ENCODE results near the gene ARID1B.

- TF ChIP-seq EP300 (IDR thresholded peaks at IDR 0.05; ENCODE audit: low read depth): no peak
- TF ChIP-seq CTCF (IDR thresholded peaks at IDR 0.05): no peak
These were observed 463.1 kb downstream of the ARID1B start for GRCh38 chr6:157240059-157240959.

All from transverse colon (tissue), 3 donors.